Skeletal muscle cell (primary cell): ENCODE measurements around the gene CCDC28A.

Experiments used
- DNase-seq: peaks from one replicate; pipeline ENCODE4 v3.0.0-alpha.2; 2010; ENCODE audit warnings: low read depth
- H3K4me3 ChIP-seq: 2 replicates; pipeline ENCODE4 v1.5.1; 2011; ENCODE audit warnings: low read depth, mild to moderate bottlenecking, control low read depth, low read length, moderate library complexity

The CCDC28A gene

GRCh38 chr6:138824482-138825144 is 51.0 kb downstream of the CCDC28A start:
- no peak for DNase-seq
- H3K4me3 ChIP-seq, result no peak overlapping the region

GRCh38 chr6:138830248-138830647 is 56.7 kb downstream of the CCDC28A start:
- H3K4me3 ChIP-seq, result no peak overlapping the region
- DNase-seq, result no peak

DNA sequence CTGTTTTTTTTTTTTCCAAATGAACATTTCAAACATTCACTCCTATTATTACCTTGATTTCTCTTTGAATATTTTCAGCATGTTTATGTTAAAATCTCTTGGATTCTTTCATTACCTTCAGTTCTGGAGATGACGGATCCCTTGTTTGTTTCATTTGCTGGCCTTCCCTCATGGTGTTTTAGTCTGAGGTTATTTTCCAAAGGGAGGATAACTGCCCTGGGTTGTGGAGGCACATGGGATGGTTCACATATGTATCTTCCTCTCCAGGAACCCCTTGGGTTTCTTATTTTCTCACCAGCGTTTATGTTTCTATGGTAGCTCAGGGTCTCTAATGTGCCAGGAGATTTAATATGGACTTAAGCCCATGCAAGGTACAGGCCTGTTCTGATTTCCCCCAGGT is 58.6 kb downstream of the CCDC28A start:
- H3K4me3 ChIP-seq, result no peak overlapping the region
- no peak for DNase-seq

DNA sequence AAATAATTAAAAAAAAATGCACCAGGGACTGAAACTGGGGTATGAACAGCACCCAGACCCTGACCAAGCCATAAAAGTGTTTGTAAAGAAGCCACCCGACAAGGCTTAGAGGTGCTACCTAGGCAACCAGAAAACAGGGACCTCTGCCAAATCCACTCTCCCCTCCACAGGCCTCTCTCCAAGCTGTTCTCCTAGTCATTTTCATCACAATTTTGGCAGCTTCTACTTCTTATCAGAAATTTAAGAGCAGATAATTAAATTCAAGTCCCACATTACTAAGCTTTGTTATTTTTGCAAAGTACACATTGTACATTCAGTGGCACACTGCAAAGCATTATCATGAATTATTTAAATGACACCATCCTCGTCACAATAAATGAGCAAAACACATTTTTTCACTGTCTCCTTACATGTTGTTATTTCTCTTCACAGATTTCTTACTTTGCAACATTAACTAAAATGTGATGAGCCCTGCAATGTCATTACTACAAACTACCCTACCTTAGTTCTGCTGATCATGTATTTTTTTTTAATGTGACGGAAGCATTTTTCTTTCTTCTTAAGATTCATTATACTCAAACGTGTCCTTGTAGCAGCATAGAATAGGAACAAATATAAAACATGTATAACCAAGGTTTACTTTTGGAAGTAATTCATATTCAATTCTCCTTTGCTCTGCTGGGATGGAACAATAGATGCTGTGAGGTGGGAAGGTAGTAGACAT is 60.4 kb downstream of the CCDC28A start:
- DNase-seq, result no peak
- H3K4me3 ChIP-seq, result no peak overlapping the region

- no peak overlapping the region for H3K4me3 ChIP-seq
- DNase-seq, result no peak
Observed at GRCh38 chr6:138837246-138837645, 63.7 kb downstream of the CCDC28A start.
